Prostate gland (tissue), 2 donors: Measurements from ENCODE around the gene HMGA1. TPM values are rescaled to one million over a fixed set of nuclear protein-coding genes. Genes with fewer than 3 reads are reported as not detected.

Experiments used
- DNase-seq: peaks from one replicate; pipeline ENCODE4 v3.0.0-alpha.2; 2019; ENCODE audit warnings: low spot score
- H3K27ac ChIP-seq, 2 donors: fragments of 200-600 bp; sonication (generic); 2 replicates each; pipeline ENCODE4 v1.5.1; 2017 to 2019
- H3K27me3 ChIP-seq: fragments of 200-600 bp; sonication (generic); replicated peaks from 2 replicates; pipeline ENCODE4 v1.5.1; 2019; ENCODE audit not compliant: insufficient read depth
- H3K36me3 ChIP-seq, 2 donors: fragments of 200-600 bp; sonication (generic); 1 replicate in 1 of 2; 2 replicates in 1 of 2; pipeline versions ENCODE4 v1.5.1 to v1.8.1; 2017 to 2019
- H3K4me1 ChIP-seq: fragments of 200-600 bp; sonication (generic); replicated peaks from 2 replicates; pipeline ENCODE4 v1.5.1; 2019
- H3K4me3 ChIP-seq, 2 donors: fragments of 200-600 bp; sonication (generic); 2 replicates each; pipeline ENCODE4 v1.5.1; 2017 to 2019
- H3K9me3 ChIP-seq: fragments of 200-600 bp; sonication (generic); 2 replicates; pipeline ENCODE4 v1.5.1; 2017
- POLR2A ChIP-seq: fragments of 450-650 bp; IDR thresholded peaks from one replicate; pipeline ENCODE4 v1.6.1; 2016; ENCODE audit warnings: antibody characterized with exemption, mild to moderate bottlenecking
- POLR2AphosphoS5 ChIP-seq: sonication (generic); formaldehyde crosslinking; IDR thresholded peaks from one replicate; pipeline ENCODE4 v1.6.1; 2017; ENCODE audit warnings: antibody characterized with exemption
- WGBS: methylation state at CpG from one replicate; pipeline ENCODE4 v1.1.5; 2018; 5-methylcytosine and 5-hydroxymethylcytosine counted together
- intact Hi-C: fragments of 100-400 bp; cut with DNase I; formaldehyde crosslinking; loops from one replicate; pipeline ENCODE4 v1.14.2; 2022
- total RNA-seq, 2 donors: library from RNA; depleted of rRNA; stranded (reverse); fragments of >200 nt; gene quantifications; one replicate each; pipeline ENCODE4 v1.1.0, GENCODE V29; 2016
- TF ChIP-seq, protein P1 (sequence below), 4 experiments: fragments of 200-600 bp in 2 of 4; fragments of 450-650 bp in 2 of 4; sonication (generic) in 2 of 4; IDR thresholded peaks; 1 replicate in 3 of 4; 2 replicates in 1 of 4; pipeline ENCODE4 v1.5.1; 2016 to 2019; ENCODE audit warnings: antibody characterized with exemption in 4 of 4, mild to moderate bottlenecking in 2 of 4, moderate library complexity in 2 of 4

HMGA1 gene
- total RNA-seq, 2 donors from 2014 or later = 29.4 to 139 TPM

- Histone ChIP-seq H3K36me3 (no peaks in the 10 kb centered on the region), H3K4me1 (no peaks in the 10 kb centered on the region), H3K27ac (peak overlapping the region; percentile 87 to 91), H3K4me3 (peak overlapping the region; percentile 50 to 72), H3K27me3 (no peaks in the 10 kb centered on the region), H3K9me3 (no peaks in the 10 kb centered on the region)
- intact Hi-C loops = no loop called here
- WGBS = 27% methylated on average over 13 of the region's 13 CpGs
- peak; percentile 33 for DNase-seq
- TF ChIP-seq, protein P1, sequence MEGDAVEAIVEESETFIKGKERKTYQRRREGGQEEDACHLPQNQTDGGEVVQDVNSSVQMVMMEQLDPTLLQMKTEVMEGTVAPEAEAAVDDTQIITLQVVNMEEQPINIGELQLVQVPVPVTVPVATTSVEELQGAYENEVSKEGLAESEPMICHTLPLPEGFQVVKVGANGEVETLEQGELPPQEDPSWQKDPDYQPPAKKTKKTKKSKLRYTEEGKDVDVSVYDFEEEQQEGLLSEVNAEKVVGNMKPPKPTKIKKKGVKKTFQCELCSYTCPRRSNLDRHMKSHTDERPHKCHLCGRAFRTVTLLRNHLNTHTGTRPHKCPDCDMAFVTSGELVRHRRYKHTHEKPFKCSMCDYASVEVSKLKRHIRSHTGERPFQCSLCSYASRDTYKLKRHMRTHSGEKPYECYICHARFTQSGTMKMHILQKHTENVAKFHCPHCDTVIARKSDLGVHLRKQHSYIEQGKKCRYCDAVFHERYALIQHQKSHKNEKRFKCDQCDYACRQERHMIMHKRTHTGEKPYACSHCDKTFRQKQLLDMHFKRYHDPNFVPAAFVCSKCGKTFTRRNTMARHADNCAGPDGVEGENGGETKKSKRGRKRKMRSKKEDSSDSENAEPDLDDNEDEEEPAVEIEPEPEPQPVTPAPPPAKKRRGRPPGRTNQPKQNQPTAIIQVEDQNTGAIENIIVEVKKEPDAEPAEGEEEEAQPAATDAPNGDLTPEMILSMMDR (IDR thresholded peaks at IDR 0.05) = no peak
- TF ChIP-seq POLR2AphosphoS5 = no peak
These were observed 586 bp upstream of the HMGA1 start for GRCh38 chr6:34236131-34236442.

DNA sequence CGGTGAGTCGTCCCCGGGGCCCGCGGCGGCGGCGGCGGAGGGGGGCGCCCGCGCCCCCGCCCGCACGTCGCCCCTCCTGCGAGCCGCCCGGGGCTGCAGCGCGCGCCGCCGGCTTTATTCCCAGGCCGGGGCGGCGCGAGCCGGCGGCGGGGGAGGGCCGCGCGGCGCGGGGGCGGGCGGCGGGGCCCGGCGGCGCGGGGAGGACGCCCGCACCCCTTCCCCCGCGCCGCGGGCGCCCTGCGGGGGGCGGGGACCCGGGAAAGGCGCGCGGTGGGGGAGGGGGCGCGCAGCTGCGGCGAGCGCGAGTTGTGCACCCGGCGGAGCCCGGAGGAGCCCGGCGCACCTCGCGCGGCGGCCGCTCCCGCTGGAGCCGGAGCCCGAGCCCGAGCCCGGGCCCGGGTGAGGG is 646 bp downstream of the HMGA1 start:
- Histone ChIP-seq H3K27ac (peak overlapping the region; percentile 87 to 91), H3K36me3 (peaks cover 0 to 7% of the 10 kb centered on the region in 2 donors), H3K4me1 (no peaks in the 10 kb centered on the region), H3K27me3 (no peaks in the 10 kb centered on the region), H3K9me3 (no peaks in the 10 kb centered on the region), H3K4me3 (peak overlapping the region; percentile 50 to 72)
- intact Hi-C loops = no loop called here
- no peak for DNase-seq
- no CpG with 5 or more reads among the region's 78 CpGs for WGBS
- TF ChIP-seq POLR2A (no peak), POLR2AphosphoS5 (no peak)
- TF ChIP-seq, protein P1 (IDR thresholded peaks at IDR 0.05) = no peak

GRCh38 chr6:34237722-34238584 is 1.3 kb downstream of the HMGA1 start:
- TF ChIP-seq, protein P1 (IDR thresholded peaks at IDR 0.05) = peak in 2 of 4 experiments; percentile 45 to 62
- TF ChIP-seq POLR2AphosphoS5 (no peak), POLR2A (no peak)
- no peaks in the 10 kb centered on the region for H3K4me1 ChIP-seq
- H3K9me3 ChIP-seq = no peaks in the 10 kb centered on the region
- intact Hi-C loops = no loop called here
- peaks cover 0 to 7% of the 10 kb centered on the region in 2 donors for H3K36me3 ChIP-seq
- peak overlapping the region; percentile 50 to 55 for H3K4me3 ChIP-seq
- H3K27me3 ChIP-seq = no peaks in the 10 kb centered on the region
- H3K27ac ChIP-seq = peak overlapping the region; percentile 56 to 71
- no peak for DNase-seq
- WGBS = 10% methylated on average over 57 of the region's 64 CpGs

- Histone ChIP-seq H3K9me3 (no peaks in the 10 kb centered on the region), H3K36me3 (peaks cover 0 to 7% of the 10 kb centered on the region in 2 donors), H3K4me3 (peak overlapping the region in 1 of 2 donors; percentile 55), H3K27ac (no peak overlapping the region), H3K4me1 (no peaks in the 10 kb centered on the region), H3K27me3 (no peaks in the 10 kb centered on the region)
- 57% methylated on average over 14 of the region's 14 CpGs for WGBS
- intact Hi-C loops = no loop called here
- DNase-seq = no peak
- TF ChIP-seq, protein P1 (IDR thresholded peaks at IDR 0.05) = no peak
- TF ChIP-seq POLR2A (no peak), POLR2AphosphoS5 (no peak)
These were observed 2.2 kb downstream of the HMGA1 start for GRCh38 chr6:34238585-34239499.
